GM19463 (cell line): ENCODE data around the gene RTF2.

Experiments
- ATAC-seq: cut with Tn5 transposase; IDR thresholded peaks from one replicate; pipeline ENCODE4 v1.9.1; 2021; ENCODE audit warnings: mild to moderate bottlenecking, moderate library complexity; ENCODE audit not compliant: unreplicated experiment

Gene RTF2

DNA sequence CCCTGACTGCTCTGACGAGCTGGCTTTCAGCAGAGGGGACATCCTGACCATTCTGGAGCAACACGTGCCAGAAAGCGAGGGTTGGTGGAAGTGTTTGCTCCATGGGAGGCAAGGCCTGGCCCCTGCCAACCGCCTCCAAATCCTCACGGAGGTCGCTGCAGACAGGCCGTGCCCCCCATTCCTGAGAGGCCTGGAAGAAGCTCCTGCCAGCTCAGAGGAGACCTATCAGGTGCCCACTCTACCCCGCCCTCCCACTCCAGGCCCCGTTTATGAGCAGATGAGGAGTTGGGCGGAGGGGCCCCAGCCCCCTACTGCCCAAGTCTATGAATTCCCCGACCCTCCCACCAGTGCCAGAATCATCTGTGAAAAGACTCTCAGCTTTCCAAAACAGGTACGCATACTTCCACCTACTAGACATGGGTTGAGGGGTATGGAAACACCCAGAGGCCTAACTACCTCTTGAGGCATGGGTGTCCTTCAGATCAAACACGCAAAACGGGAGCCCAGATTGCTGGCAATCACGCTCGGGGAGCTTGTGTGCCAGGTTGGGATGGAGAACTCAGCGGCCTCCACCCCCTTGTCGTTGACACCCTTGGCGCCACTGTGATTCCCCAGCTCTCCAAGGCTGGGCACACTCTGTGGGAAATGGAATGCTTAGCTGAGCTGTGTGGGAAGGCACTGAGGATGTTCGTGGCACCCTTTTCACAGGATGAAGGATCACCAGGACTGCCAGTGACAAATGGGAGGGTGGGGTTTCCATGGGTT lies 31.0 kb upstream of the RTF2 start:
- no peak for ATAC-seq

DNA sequence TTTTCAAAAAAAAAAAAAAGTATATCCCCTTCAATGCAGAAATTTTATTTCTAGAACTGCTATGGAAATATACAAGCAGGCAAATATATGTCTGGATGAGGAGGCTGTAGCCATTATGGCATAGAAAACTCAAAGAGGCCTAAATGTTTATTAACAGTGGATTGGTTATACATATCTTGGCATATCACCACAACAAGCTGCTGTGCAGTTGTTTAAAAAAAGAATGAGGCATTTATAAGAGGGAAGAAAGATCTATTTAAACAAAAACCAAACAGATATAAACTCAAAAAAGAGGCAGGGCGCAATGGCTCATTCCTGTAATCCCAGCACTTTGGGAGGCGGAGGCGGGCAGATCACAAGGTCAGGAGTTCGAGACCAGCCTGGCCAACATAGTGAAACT lies 30.1 kb upstream of the RTF2 start:
- ATAC-seq, result no peak

DNA sequence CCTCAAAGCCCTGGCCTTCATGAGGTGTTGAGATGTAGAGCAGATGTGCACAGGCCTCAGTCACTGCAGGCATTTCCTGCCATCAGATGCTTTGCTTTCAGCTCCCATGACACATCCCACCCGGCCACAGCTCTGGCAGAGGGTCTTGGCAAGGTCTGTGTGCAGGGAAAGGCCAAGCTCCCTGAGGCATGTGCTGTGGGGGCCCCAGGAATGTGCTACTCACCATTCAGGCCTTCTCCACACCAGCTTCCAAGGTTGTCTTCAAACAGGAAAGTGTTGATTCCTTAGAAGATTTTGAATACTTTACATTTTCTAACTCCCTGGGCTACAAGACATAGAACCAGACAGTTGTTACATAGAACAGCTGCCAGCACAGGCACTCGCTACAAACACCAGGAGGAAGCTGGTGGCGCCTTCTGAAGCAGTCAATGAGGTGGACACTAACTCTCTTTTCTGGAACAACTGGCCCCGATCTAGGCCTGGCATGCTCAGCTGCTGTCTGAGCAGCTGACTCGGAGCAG lies 28.6 kb upstream of the RTF2 start:
- no peak for ATAC-seq

DNA sequence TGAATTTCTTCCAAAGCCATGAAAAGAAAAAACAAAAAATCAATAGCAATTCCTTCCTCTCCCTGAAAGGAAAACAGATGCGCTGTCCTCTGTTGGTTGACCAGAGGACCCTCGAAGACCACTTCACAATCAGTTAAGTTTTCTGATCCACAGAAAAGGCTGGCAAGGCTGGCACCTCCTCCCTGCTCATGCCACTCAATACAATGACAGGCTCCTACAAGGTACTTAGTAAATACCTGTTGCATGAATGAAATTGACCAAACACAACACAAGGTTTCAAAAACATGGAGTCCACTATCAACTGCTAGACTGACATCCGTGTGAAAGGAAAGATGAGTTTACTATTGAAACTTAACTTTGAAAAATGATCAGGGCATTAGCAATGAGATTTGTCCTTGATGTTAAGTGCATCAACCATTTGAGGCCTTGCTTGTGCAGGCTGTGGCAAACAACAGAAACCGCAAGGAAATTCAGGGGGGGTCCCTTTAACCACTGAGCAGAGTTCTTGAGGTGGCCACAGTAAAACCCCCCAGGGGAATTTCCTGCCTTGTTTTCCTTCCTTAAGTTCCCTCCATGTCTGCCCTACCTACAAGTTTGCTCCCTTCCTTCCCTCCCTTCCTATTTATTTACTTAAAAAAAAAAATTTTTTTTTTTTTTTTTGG lies 27.9 kb upstream of the RTF2 start:
- peak; percentile 83 for ATAC-seq

DNA sequence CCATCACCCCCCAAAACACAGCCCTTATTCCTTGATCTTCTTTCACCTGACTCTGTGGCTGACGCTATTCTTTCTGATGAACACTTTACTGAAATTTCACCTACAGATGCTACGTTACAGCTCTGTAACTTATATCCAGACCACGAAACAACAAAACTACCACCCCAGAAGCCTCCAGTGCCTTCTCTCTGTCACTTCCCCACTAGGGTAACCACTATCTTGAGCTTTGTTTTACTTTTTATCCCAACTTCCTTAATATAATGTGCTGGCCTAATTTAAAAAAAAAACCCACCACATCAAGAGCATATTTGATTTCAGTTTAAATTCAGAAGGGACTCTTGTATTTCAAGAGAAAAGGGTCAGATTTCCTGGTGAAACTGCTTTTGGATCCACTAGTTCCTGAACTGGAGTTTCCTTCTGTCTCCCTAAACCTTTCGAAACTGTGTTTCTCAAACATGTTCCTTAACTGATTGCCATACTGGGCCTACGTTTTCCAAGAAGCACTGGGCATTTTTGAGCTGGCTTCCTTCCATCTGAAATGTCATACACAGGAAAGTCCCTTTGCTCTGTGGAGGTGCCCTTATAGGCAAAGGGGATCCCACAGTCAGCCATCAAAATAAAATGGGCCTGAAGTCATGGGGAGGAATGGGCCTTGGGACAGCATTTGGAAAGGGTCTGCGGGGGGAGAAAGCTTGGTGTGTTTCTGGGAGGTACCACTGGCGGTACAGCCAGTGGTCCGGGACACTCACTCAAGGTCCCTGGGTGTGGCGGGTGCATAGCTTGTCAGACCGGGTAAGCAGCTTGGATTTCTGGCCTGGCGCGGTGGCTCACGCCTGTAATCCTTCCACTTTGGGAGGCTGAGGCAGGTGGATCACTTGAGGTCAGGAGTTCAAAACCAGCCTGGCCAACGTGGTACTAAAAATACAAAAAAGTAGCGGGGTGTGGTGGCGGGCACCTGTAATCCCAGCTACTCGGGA lies 25.8 kb upstream of the RTF2 start:
- no peak for ATAC-seq

DNA sequence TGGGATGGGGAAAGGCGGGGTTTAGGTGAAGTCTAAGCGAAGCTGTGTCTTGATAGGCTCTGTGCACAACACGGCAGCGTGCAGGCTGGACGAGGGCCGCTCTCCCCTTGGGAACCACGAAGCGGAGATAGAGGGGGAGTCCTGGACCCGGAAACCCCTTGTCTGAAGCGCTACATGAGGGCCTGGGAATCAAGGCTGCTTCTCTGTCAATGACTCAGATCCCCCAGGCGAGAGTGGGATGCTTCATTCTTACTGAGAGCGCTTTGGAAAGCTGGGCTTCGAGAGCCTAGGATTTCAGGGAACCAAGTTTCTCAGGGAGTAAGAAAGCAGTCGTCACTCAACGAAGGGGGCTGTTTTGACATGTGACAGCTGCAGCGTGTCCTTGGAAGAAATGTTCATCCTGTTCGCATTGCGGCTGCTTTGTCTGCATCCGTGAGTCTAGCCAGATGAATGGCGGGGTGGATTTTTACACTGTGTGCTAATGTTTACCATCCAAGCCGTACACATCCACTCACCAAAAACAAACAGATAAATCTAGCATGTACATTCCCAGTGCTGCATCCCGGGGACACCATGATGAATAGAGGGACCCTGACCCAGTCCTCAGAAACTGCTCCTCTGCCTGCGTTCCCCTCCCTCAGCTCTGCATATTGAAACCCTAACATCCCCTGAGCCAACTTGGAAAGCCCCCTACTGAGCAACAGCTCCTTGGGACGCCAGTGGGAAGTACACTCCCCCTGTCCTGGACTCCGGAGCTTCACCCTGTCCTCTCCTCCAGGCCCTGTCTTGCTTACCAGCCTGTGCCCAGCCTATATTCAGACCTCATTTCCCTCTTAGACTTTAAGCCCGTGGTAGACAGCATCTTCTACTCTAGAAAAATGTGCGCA lies 24.5 kb upstream of the RTF2 start:
- no peak for ATAC-seq

DNA sequence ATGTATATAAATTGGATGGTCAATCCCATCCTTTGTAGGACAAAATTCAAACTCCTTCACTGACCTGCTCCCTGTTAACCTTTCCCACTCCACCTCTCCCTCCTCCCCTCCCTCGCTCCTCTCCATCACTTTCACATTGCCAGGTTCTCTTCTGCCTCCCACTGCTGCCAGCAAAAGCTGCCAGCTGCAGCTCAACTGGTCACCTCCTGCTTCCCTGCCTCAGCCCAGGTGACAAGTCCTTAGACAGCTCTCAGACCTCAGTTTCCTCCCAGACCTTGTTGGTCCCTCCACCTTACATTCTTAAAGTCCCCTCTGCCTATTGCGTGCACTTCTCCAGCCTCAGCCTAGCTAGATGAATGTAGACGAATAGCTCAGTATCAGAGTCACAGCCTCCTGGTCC lies 23.3 kb upstream of the RTF2 start:
- no peak for ATAC-seq

DNA sequence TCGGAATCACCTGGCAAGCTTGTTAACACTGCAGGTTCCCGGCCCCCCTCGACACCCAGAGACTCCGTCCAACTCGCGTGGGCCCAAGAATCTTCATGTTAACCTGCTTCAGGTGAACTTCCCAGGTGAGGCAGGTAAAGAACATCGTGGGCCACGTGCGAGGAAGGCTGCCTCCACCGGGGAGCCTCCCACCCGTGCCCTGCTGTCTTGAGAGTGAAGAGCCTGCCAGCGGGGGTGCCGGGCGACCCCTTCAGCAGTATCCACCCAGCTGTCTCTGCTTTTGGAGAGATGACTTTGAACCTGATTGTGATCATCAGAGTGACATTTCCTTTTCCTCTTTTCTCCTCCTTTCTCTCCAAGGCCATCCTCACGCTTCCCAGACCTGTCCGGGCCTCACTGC lies 22.9 kb upstream of the RTF2 start:
- ATAC-seq, result no peak

DNA sequence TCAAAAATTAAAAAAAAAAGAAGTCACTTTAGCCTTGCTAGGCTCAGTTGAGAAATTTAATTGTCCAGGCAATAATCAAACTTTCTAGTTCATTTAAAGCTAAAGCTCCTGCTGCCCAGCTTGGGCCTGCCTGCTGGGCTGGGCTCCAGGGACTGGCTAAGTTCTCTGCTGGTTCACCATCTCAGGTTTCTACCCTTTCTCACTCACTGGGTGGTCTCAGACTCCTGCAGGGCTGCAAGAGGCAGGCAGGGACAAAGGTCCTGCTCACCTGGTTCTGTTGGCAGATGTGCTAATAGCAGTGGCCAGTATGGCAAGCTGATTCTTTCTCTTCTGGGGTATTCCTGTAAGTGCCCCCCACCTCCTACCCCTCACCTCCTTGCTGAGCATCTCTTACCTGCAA lies 21.2 kb upstream of the RTF2 start:
- no peak for ATAC-seq

DNA sequence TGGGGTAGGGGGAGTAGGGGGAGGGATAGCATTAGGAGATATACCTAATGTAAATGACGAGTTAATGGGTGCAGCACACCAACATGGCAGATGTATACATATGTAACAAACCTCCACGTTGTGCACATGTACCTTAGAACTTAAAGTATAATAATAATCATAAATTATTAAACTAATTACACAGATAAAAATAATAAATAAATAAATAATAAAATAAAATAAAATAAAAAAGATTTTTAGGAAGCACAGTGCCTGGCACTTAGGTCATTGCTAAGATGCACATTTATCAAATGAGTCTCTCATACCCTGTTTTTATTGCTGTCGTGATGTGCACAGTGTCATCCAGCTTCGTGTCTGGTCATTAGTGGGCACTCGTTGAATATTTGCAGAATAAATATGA lies 19.0 kb upstream of the RTF2 start:
- no peak for ATAC-seq

DNA sequence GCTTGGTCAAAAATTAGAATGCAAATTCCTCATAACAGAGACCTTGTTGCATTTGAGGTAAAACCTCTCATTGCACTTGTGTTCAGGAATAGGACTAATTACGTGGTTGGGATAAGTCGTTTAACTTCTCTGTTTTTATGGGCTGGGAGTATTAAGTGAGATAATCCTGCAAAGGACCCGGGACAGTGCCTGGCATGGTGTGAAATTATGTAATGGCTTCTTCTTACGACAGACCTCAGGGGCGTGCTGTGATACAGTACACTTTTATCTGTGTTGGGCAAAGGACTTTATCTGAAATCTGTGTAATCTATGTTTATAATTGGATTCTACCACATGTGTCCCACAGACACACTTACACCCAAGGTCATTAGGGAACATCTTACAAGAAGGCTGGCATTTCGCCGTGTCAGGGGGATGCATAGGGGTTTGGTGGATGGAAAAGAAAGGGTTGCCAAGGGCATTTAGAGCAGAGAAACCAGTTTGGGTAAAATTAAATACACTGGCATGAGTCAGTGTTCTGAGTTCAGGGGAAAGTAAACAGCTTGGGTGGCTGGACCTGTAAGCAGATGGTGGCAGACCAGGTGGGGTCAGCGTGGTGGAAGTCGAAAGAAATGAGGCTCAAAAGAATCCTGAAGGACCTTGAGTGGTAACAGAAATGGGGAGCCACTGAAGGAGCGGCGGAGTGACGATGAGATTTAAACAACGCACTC lies 17.2 kb upstream of the RTF2 start:
- ATAC-seq, result no peak

DNA sequence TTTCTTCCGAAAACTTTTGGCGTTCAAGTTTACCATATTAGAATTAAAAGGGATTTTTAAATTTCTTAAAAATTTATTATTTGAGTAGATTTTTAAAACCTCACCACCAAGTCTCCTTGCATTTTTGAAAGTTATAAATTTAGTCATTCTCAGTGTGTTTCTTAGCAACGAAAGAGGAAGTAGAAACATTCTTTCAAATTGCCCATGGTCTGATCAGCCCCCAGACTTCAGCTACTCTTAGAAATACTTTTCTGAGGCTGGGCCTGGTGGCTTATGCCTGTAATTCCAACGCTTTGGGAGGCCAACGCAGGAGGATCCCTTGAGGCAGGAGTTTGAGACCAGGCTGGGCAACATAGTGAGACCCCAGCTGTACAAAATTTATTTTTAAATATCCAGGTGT lies 15.1 kb upstream of the RTF2 start:
- ATAC-seq, result peak; percentile 55

DNA sequence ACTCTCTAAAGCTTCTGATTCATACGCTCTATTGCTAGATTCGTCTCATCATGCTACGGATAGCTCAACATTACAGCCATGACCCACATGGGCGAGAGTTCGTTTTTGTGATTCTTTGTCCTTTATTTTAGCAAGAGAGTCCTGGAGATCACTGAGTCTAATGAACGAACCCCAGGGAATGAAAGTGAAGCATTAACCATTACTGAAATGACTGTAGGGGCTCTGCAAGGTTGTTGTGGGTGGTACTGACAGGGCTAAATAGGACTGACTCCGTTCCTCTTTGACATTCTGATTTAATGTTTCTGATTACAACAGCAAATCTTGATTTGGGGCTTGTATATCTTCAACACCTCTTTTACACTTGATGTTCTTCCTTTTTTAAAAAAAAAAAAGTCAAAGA lies 13.7 kb upstream of the RTF2 start:
- peak; percentile 88 for ATAC-seq

DNA sequence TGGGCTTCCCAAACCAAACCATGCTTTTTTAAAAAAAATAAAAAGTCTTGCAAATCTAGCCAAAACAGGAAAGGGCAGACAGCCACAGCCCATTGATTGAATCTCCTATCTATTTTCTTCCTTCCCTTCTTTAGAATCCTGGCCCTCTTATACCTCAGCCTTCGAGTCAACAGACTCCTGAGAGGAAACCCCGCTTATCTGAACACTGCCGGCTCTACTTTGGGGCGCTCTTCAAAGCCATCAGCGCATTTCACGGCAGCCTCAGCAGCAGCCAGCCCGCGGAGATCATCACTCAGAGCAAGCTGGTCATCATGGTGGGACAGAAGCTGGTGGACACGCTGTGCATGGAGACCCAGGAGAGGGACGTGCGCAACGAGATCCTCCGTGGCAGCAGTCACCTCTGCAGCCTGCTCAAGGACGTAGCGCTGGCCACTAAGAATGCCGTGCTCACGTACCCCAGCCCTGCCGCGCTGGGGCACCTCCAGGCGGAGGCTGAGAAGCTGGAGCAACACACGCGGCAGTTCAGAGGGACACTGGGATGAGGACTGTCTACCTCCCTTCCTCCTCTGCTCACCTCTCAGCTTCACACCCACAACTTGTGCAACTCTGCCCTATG lies 10.1 kb upstream of the RTF2 start:
- no peak for ATAC-seq

DNA sequence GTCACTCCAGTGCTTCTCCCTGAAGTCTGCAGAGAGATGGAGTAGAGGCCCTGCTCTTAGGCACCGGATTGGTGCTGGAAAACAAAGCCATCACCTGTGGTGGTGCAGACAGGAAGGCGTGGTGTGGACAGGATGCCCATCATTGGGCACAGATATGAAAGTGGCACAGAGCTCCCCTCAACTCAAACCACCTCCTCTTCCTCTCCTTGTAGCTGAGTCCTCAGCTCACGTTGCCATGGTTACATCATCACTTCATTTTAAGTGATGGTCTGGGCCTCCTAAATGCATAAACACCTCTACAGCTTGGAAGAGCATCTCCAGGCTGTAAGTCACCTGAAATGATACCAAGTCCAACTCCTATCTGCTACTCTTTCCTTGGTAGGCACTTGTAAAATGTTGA lies 8.0 kb upstream of the RTF2 start:
- ATAC-seq, result no peak

DNA sequence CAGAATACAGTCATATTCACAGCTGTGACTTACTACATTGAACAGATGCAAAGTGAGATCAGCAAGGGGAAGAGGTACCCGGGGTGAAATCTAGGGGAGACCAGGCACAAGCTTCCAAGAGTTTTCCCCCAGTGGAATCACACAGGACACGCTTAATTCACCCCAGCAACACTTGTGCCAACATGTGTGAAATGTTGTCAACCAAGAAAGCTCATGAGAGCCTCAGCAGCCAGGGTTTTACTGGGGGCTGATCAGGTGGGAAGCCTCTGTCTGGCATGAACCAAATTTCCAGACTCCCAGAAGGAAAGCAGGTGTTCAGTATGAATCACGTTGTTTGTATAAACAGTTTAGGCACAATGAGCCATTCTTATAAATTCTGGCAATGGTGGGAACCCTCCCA lies 6.9 kb upstream of the RTF2 start:
- no peak for ATAC-seq

DNA sequence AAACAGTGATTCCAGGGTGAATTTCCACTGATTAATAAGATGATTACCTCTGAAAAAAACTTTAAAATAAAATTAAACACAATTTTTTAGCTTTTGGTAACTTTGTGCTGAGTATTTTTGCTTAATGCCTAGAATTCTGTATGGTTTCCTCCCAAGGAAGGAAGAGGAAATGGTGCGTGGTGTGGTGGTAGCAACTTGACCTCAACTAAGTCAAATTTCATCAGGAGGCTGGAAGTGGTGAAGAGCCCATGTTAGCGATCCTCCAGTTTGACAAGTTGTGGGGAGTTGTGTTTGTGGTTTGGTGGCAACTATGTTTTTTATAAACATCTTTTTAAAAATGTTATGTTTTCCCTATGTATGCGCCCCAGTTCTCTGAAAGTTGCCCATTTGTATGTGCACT lies 5.0 kb upstream of the RTF2 start:
- ATAC-seq, result no peak

DNA sequence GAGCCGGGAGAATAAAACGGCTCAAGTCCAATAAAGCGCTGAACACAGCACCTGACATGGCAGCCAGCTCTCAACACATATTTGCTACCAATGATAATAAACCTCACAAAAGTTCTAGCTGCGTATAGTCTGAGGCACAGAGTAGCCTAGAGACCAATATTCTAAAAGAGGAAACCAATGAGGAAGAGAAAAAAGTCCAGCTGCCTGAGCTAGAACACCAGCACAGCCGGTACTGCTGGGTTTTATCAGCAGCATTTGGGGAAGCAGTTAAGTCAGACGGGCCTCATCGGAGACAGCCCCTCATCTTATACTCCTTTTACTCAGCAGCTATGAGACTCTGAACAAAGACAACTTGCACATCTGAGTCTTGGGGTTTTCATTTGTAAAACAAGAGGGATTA lies 2.4 kb upstream of the RTF2 start:
- ATAC-seq, result no peak

DNA sequence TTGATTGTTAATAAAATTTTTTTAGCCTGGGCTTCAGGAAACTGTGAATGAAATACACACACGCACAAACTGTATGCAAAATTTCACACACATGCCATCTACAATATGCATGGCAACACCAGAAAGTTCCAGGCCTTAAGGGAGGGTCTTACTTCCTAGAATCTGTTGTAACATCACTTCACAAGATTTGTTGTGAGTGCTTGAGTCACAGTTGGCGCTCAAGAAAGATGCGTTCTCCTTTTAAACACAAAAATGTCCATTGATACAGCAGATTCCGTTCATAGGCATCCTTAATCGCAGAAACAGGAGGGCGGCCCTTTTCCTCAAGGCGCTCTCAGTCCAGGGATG lies 485 bp upstream of the RTF2 start:
- ATAC-seq, result peak; percentile 3

DNA sequence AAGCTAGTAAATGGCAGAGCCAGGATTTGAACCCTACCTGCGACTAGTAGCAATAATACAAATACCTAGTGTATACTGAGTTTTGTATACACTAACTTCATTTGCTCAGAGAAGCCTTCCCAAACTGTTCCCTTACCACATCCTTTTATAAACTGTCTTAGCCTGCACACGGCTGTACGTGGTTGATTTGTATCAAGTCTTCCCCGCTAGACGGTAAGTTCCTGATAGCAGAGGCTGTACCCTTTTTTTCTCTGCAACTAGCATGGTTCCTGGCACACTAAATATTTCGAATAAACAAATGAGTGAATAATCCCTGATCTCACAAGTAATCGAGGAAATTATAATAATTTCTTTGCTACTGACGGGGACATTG lies 636 bp downstream of the RTF2 start:
- ATAC-seq, result no peak
